Uterus (tissue), 2 donors: ENCODE data around the gene GALNTL6.

Experiments
- CTCF ChIP-seq, 4 experiments: fragments of 200-600 bp in 2 of 4; fragments of 450-650 bp in 2 of 4; sonication (generic) in 2 of 4; IDR thresholded peaks; one replicate each; pipeline ENCODE4 v1.5.1; 2016 to 2019; ENCODE audit warnings: antibody characterized with exemption in 4 of 4, mild to moderate bottlenecking in 2 of 4, moderate library complexity in 1 of 4
- POLR2A ChIP-seq, 2 donors: fragments of 450-650 bp; IDR thresholded peaks; one replicate each; pipeline ENCODE4 v1.6.1; 2016; ENCODE audit warnings: antibody characterized with exemption in 2 of 2, mild to moderate bottlenecking in 1 of 2, moderate library complexity in 1 of 2

- TF ChIP-seq CTCF (IDR thresholded peaks at IDR 0.05) = no peak
- no peak for TF ChIP-seq POLR2A (IDR thresholded peaks at IDR 0.05)
Observed at GRCh38 chr4:172675232-172675631, 862.0 kb downstream of the GALNTL6 start.
